Measurements from ENCODE around the gene OR5AR1. TPM values are rescaled to one million over a fixed set of nuclear protein-coding genes. Genes with fewer than 3 reads are reported as not detected.

Gene OR5AR1
- total RNA-seq, 4 donors from 2014 or later = not detected

DNA sequence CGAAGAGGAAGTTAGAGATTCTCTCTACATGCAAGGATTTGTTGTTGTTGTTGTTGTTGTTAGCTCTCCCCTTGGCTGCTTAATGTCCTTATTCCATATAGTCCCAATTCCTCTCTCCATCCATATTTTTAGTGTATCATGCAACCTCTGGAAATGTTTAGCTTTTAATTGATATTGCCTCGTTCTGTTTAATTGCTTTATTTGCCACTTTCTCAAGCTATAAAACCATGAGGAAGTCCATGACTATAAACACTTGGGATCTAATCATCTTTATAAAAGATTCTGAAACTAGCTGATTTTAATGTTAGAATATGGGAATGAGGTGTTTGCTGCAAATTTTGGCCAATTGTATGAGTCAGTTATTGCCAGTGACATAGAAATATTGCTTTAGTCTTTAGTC, 29.9 kb downstream of the OR5AR1 start:
- intact Hi-C loops (cut with DNase I) = no loop called here
- TF ChIP-seq, protein P1, sequence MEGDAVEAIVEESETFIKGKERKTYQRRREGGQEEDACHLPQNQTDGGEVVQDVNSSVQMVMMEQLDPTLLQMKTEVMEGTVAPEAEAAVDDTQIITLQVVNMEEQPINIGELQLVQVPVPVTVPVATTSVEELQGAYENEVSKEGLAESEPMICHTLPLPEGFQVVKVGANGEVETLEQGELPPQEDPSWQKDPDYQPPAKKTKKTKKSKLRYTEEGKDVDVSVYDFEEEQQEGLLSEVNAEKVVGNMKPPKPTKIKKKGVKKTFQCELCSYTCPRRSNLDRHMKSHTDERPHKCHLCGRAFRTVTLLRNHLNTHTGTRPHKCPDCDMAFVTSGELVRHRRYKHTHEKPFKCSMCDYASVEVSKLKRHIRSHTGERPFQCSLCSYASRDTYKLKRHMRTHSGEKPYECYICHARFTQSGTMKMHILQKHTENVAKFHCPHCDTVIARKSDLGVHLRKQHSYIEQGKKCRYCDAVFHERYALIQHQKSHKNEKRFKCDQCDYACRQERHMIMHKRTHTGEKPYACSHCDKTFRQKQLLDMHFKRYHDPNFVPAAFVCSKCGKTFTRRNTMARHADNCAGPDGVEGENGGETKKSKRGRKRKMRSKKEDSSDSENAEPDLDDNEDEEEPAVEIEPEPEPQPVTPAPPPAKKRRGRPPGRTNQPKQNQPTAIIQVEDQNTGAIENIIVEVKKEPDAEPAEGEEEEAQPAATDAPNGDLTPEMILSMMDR (IDR thresholded peaks at IDR 0.05) = no peak
- no peak for TF ChIP-seq POLR2A (IDR thresholded peaks at IDR 0.05)

DNA sequence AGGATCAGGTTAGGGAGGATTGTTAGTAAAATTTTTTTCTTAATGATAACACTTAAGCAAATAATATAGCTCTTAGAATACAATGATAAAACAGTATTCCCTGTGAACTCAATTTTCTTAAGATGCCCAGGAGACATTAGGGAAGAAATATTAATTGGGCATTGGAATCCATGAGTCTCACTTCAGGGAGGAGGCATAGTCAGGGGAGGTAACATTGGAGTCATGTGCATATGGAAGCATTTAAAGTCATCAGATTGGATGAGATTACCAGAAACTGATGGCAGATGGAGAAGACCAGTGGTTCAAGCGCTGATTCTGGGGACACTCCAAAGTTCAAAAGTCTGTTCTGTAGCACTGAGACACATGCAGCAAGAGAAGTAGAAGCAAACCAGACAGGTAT, 35.3 kb downstream of the OR5AR1 start, which contains the start of gene OR9G1:
TSS of gene OR9G1 (plus strand) at position 301 of the 400 bp plus-strand sequence. CDS start 1,293 bp downstream, outside the sequence.
- H3K36me3 ChIP-seq = no peaks in the 10 kb centered on the region
- TF ChIP-seq, protein P1 (IDR thresholded peaks at IDR 0.05) = no peak
- no peak for TF ChIP-seq POLR2A (IDR thresholded peaks at IDR 0.05)
- no peaks in the 10 kb centered on the region for H3K4me1 ChIP-seq
- 89 to 91% methylated on average over 1 of the region's 1 CpG for WGBS, 2 donors
- intact Hi-C loops (cut with DNase I) = no loop called here
- no peaks in the 10 kb centered on the region for H3K27me3 ChIP-seq
- no peak within 1 kb of the TSS for H3K4me3 ChIP-seq (replicated peaks in 1 of 3)
- DNase-seq = no peak
- no peak within 1 kb of the TSS for H3K27ac ChIP-seq
- no peaks in the 10 kb centered on the region for H3K9me3 ChIP-seq

More for the DNA sequence above, 29.9 kb downstream of the OR5AR1 start:
- H3K4me3 ChIP-seq (replicated peaks in 1 of 3) = no peak overlapping the region
- H3K36me3 ChIP-seq = no peaks in the 10 kb centered on the region
- H3K4me1 ChIP-seq = no peaks in the 10 kb centered on the region
- WGBS, 2 donors = 86 to 88% methylated on average over 2 of the region's 2 CpGs
- H3K9me3 ChIP-seq = no peaks in the 10 kb centered on the region
- no peaks in the 10 kb centered on the region for H3K27me3 ChIP-seq
- H3K27ac ChIP-seq = no peak overlapping the region
- no peak for DNase-seq

DNA sequence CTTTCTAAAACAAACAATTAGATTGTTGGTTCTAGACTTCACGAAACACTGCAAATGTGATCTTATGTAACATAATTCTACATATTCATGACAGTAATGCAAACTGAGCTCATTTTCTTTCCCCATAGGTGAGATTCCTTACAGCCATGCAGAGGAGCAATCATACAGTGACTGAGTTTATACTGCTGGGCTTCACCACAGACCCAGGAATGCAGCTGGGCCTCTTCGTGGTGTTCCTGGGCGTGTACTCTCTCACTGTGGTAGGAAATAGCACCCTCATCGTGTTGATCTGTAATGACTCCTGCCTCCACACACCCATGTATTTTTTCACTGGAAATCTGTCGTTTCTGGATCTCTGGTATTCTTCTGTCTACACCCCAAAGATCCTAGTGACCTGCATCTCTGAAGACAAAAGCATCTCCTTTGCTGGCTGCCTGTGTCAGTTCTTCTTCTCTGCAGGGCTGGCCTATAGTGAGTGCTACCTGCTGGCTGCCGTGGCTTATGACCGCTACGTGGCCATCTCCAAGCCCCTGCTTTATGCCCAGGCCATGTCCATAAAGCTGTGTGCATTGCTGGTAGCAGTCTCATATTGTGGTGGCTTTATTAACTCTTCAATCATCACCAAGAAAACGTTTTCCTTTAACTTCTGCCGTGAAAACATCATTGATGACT, 36.9 kb downstream of the OR5AR1 start:
- H3K9me3 ChIP-seq = no peaks in the 10 kb centered on the region
- H3K4me1 ChIP-seq = no peaks in the 10 kb centered on the region
- DNase-seq = no peak
- intact Hi-C loops (cut with DNase I) = no loop called here
- TF ChIP-seq, protein P1 (IDR thresholded peaks at IDR 0.05) = no peak
- 64 to 66% methylated on average over 10 of the region's 10 CpGs for WGBS, 2 donors
- H3K36me3 ChIP-seq = no peaks in the 10 kb centered on the region
- no peak overlapping the region for H3K27ac ChIP-seq
- H3K4me3 ChIP-seq (replicated peaks in 1 of 3) = no peak overlapping the region
- H3K27me3 ChIP-seq = no peaks in the 10 kb centered on the region

DNA sequence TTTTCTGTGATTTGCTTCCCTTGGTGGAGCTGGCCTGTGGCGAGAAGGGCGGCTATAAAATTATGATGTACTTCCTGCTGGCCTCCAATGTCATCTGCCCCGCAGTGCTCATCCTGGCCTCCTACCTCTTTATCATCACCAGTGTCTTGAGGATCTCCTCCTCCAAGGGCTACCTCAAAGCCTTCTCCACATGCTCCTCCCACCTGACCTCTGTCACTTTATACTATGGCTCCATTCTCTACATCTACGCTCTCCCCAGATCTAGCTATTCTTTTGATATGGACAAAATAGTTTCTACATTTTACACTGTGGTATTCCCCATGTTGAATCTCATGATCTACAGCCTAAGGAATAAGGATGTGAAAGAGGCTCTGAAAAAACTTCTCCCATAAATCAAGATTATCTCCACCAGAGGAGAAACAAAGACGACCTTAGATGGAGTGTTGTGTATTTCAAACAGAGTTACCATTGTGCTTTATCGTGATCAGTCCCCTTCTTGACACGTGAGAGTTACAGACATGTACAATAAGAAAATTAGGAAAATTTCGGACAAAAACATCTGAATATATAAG, 37.5 kb downstream of the OR5AR1 start:
- intact Hi-C loops (cut with DNase I) = no loop called here
- Histone ChIP-seq H3K27me3 (no peaks in the 10 kb centered on the region), H3K36me3 (no peaks in the 10 kb centered on the region), H3K27ac (no peak overlapping the region), H3K4me3 (replicated peaks in 1 of 3) (no peak overlapping the region), H3K4me1 (no peaks in the 10 kb centered on the region), H3K9me3 (no peaks in the 10 kb centered on the region)
- no peak for DNase-seq
- WGBS, 2 donors = 55 to 64% methylated on average over 8 of the region's 8 CpGs
- TF ChIP-seq, protein P1 (IDR thresholded peaks at IDR 0.05) = no peak

GRCh38 chr11:56705784-56706396, 42.4 kb downstream of the OR5AR1 start:
- Histone ChIP-seq H3K9me3 (no peaks in the 10 kb centered on the region), H3K27me3 (no peaks in the 10 kb centered on the region), H3K36me3 (no peaks in the 10 kb centered on the region), H3K27ac (no peak overlapping the region), H3K4me1 (no peaks in the 10 kb centered on the region), H3K4me3 (replicated peaks in 1 of 3) (no peak overlapping the region)
- TF ChIP-seq, protein P1 (IDR thresholded peaks at IDR 0.05) = no peak
- TF ChIP-seq POLR2A (IDR thresholded peaks at IDR 0.05) = no peak
- intact Hi-C loops (cut with DNase I) = no loop called here
- no peak for DNase-seq
- WGBS, 2 donors = 46 to 54% methylated on average over 1 of the region's 1 CpG
